GM19395 (cell line): ENCODE results near the gene MRPL18.
"Not testable (repeated sequence)": the region's sequence is repeated elsewhere in the genome, so short reads cannot be mapped to it uniquely, and the experiment has no call there.

ENCODE experiments used
- ATAC-seq: cut with Tn5 transposase; IDR thresholded peaks from one replicate; pipeline ENCODE4 v1.9.1; 2021; ENCODE audit warnings: mild to moderate bottlenecking, moderate library complexity; ENCODE audit not compliant: unreplicated experiment

The MRPL18 gene

DNA sequence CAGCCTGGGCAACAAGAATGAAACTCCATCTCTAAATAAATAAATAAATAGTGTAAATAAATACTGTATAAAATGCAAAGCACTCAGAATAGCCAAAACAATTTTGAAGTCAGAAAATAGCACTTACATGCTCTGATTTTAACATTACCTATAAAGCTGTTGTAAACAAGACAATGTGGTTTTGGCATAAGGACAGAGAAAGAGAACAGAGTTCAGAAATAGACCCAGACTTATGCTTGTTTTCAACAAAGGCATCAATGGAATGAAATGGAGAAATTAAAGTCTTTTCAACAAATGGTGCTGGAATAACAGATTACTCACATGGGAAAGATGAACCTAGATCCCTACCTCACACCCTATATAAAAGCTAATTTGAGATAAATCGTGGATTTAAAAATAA, 18.1 kb upstream of the MRPL18 start:
- no peak for ATAC-seq

DNA sequence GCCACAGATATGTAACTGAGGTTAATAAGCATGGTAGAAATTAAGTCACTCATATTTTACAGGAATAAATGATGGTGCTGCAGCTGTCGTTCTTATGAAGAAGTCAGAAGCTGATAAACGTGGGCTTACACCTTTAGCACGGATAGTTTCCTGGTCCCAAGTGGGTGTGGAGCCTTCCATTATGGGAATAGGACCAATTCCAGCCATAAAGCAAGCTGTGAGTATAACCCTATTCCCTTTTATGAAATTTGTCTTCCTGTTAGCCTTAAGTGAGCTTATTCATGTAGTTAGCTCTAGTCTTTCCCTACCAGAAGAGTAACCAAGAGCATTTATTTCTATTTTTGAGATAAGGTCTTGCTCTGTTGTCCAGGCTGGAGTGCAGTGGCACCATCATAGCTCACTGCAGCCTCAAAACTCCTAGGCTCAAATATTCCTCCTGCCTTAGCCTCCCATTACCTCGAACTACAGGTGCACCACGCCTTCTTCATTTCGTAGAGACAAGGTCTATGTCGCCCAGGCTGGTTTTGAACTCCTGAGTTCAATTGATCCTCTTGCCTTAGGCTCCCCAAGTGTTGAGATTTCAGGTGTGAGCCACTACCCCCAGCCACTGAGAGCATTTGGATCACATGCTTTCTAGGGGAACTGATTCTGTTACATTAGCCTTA, 12.9 kb upstream of the MRPL18 start:
- ATAC-seq: no peak

DNA sequence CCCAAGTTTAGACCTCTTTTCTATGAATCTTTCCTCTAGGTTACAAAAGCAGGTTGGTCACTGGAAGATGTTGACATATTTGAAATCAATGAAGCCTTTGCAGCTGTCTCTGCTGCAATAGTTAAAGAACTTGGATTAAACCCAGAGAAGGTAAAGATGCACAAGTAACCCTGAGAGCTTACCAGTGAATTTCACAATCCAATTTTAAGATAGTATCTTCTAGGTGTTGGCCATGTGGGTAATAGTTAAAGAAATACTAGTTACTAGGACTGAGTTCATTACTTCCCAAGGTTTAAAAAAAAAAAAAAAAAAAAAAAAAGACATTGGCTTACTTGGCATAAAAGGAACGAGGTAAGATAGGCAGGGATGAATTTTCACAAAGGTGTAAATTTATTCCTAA, 12.1 kb upstream of the MRPL18 start:
- ATAC-seq: no peak

DNA sequence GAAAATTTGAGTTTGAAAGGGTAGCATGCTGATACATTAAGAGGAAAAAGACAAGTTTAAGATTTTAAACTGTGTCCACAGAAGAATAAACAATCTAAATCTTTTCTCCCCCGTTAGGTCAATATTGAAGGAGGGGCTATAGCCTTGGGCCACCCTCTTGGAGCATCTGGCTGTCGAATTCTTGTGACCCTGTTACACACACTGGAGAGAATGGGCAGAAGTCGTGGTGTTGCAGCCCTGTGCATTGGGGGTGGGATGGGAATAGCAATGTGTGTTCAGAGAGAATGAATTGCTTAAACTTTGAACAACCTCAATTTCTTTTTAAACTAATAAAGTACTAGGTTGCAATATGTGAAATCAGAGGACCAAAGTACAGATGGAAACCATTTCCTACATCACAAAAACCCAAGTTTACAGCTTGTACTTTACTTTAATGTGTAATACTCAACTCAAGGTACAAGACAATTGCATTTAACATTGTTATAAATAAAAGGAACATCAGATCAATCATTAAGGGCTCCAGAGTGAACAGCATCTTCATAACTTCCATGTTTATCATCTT, 11.6 kb upstream of the MRPL18 start:
- ATAC-seq: no peak

DNA sequence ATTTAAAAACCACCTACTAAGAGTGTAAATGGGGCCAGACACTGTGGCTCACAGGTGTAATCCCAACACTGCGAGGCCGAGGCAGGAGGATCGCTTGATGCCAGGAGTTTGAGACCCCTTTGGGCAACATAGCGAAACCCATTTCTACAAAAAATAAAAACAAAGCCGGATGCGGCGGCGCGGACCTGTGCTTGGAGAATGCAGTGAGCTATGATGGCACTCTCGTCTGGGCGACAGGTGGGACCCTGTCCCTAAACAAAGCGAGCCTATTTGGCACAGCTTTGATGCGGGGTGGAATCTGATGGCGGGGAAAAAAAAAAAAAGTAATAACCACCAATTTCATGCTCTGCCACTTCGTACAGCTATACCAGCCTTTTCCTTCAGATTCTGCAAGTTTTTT, 2.0 kb upstream of the MRPL18 start:
- ATAC-seq: no peak

DNA sequence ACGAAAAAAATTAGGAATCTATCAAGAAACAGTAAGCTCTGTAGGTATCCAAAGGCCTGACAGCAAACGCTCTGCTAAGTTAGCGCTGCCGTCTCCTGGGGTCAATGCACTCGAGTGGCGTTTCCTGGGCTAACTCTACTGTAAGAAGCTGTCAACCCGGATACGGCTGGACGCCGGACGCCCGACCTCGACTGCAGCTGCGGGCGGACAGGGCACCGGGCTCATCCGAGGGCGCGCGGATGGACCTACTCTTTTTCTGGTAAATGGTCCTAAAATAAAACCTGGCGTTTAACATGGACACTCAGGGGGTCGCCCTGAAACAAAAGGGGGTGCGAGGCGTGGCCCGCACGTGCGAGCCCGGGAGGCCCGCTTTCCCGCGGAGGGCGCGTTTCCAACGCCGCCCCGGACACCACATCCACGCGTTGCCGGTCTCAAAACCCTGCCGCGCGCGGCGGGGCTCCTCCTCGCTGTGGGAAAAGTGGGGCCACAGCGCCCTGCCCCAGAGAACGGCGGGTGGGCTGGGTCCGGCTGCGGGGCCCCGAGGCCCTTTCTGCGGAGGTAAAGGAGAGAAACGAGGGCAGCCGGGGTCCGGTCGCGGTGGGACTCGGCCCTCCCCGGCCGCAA, 1.4 kb upstream of the MRPL18 start:
- ATAC-seq: peak; percentile 8

DNA sequence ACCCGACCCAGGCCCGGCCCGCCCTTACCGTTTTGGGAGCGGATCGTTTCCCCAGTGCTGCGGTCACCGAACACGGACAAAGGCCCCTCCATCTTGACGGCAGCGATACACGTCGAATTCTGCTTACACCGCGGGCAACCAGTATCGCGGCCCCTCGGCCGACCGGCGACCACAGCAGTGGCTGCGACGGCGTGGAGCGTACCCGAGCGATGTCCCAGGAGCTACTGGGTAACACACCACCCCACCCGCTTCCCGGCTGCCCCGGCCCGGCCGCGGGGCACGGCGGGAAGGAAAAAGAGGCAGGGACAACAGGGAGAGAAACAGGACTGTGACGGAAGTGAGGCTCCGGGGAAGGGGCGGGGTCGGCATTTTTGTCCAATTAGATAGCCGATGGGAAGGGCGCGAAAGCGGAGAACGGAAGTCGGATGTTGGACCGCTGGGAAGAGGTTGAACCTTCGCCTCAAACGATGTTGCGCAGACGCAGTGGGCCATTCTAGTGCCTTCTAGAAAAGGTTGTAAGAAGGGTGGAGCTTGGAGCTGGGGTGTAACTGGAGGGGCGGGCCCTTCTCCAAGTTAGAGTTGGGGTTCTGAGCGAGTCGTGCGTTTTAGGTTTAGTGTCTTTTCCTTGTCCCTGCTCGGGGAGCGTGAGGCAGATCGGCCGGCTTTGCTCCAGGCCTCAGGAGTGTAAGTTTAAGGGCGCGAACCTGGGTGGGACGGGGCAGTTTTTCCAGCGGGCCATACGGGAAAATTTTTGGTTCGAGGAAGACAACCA, 704 bp upstream of the MRPL18 start, which contains the start of gene TCP1:
Gene TCP1, minus strand, starts transcription at position 226 of the 772 bp plus-strand sequence. Its CDS starts 134 bp downstream, at position 92.
- peak; percentile 78 for ATAC-seq

DNA sequence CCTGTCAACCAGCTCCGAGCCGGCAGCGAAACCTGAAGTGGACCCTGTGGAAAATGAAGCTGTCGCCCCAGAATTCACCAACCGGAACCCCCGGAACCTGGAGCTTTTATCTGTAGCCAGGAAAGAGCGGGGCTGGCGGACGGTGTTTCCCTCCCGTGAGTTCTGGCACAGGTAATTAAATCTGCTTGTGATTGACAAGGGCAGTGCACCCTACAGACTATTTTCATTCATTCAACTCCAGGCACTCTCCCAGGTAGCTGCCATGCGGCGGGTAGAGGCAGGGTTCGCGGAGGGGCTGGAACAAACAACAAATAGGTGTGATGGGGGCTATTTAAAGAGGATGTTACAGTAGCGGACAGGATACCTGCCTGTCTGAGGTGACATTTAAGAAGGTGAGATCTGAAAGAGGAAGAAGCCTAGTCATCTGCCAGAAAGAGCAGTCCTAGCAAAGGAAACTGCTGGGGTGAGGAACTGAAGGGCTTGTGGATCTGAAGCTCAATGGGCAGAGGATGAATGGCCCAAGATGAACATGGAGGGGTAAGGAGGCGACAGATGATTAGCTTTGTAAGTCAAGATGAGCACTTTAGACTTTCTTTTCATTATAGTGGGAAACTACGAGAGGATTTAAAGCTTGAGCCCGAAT, 810 bp downstream of the MRPL18 start:
- ATAC-seq: no peak

DNA sequence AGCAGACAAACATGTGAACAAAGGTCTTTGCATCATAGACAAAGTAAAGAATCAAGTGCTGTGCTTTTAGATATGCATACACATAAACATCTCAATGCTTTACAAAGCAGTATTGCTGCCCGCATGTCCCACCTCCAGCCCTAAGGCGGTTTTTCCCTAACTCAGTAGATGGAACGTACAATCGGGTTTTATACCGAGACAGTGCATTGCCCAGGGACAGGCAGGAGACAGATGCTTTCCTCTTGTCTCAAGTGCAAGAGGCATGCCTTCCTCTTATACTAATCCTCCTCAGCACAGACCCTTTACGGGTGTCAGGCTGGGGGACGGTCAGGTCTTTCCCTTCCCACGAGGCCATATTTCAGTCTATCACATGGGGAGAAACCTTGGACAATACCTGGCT, 4.7 kb downstream of the MRPL18 start:
- not testable (repeated sequence) for ATAC-seq

DNA sequence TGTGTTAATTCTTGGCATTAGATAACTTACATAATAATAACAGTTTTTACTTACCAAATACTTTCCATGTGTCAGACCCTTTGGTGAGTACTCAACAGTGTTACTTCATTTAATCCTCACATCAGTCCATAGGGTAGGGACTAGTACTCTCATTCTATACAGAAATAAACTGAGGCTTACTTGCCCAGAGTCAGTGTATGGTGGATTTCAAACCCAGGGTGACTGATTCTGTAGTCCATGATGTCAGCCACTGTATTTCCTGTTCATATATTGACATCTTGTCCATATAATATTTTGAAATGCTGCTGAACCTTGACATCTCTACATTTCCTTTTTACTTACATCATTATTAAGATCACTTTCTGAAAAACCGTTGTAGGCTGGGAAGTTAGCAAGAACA, 7.3 kb downstream of the MRPL18 start:
- no peak for ATAC-seq

DNA sequence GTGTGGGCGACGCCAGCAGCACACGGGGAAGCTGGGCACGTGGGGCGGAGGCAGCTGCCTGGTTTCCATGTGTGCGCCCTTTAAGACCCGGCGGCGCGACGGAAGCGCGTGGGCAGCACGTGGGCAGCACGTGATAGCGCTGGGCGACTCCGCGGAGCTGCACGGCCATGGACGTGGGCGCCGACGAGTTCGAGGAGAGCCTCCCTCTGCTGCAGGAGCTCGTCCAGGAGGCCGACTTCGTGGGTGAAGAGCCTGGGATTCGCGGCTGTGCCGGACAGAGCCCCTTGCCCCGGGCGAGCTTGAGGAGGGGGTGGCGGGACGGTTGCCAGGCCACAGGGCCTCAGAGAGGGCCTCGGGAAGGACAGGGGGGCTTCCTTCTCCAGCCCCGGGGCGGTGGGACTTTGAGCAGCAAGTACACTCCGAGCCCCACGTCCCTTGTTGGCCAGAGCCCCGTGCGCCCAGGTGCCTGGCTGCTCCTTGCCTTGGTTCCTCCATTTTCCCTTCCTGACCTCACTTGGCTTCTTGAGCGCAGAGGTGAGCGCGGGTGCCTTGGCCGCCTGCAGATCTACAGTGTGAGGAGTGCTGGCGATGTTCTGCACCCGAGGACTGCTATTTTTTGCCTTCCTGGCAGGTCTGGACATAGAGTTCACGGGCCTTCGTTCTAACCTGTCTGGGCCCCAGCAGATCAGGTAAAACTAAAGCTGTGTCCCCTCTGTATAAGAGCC, 10.0 kb downstream of the MRPL18 start, which contains the start of gene PNLDC1:
Gene PNLDC1, plus strand, starts transcription at position 136 of the 725 bp plus-strand sequence. Its CDS starts 32 bp downstream, at position 168.
- no peak for ATAC-seq

DNA sequence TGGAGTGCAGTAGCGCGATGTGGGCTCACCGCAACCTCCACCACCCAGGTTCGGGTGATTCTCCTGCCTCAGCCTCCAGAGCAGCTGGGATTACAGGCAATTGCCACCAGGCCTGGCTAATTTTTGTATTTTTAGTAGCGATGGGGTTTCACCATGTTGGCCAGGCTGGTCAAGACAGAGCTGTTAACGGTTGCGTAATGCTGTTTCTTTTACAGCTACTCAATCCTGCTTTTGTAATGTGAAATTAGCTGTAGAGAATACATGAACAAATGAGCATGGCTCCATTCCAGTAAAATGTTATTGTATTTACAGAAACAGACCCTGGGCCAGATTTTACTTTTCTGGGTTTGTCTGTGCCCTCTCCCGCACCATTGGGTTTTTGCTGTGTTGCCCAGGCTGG, 11.7 kb downstream of the MRPL18 start:
- no peak for ATAC-seq

DNA sequence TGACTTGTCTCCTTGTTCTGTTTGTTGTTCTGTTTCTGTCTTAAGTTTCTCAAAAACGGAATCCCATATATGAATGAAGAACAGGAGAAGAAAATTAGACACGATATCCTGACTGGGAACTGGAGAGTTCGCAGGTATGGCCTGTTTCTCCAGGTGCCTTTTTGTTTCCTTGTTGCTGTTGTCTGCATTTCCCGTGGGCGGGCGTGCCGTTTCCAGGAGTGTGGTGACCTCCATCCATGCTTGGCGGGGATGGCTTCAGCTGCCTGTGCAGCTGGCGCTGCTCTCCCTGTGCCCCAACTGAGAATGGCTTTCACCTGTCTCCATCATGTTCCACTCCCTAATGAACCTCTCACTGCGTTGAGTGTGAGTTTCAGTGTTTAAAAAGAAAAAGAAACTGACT, 14.2 kb downstream of the MRPL18 start:
- no peak for ATAC-seq

DNA sequence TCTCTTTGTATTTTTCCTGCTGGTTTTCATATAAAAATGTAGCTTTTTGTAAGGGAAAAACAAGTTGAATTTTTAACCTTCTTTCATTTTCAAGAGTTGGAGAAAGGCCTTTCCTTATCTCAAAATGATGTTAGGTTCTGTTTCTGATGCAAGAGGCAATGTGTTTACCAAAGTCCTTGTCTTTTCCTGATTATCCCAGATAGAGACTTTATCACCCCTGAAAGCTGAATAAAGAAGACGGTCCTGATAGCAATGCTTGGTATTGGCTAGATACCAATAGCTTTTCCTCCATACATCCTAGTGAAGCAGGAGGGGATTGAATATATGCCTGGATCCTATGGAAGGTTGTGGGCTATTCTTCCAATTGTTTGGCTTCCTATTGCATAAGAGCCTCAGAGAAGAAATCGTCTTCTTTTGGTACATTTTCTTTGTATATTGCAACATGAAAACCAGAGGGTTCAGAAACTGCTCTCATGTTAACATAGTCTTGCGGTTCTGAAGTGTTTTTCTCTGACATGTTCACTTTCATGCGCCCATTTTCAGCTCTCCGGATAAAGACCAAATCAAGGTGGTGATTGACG, 15.3 kb downstream of the MRPL18 start:
- ATAC-seq: no peak

DNA sequence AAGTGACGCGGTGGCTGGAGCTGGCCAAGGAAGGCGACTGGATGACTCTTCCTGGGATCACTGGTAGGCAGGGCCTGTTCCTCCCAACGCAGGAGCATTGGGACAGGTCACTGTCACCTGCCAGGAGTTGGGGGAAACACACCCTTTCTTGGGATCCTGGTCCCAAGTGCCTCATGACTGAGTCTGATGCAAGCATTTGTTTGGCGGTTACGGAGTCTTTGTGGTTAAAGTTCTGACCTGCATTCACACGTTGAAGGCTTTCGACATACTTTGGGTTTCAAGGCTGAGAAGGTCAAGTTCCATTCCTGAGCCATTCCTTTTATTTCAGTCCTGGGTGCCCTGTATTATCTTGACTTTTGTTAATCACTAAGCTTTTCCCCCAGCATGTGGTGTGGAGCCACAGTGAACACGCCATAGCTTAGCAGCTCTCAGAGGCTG, 15.8 kb downstream of the MRPL18 start:
- ATAC-seq: no peak

DNA sequence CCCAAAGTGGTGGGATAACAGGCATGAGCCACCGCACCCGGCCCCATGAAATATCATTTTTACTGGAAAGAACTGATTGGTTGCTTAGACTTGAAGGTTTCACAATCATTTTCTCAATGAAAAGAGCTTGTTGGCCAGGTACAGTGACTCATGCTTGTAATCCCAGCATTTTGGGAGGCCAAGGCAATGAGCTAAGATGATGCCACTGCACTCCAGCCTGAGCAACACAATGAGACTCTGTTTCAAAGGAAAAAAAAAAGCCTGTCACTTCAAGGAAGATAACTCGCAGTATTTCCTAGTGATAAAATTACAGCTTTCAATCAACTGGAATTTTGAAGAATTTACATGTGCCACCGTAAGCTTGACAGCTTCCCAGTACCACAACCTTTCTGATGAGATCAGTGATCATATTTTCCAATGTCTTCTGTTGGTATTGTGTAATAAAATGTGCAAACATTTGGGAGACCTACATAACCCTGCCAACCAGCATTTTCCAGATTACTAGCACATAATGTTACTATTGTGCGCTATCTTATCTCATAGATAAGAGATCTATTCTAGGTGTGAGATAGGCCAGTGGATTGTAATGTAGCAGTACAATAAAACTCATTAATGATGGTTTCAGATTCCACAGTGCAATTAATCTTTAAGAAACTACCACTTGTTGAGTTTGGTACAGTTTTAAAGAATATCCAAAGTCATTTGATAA, 17.0 kb downstream of the MRPL18 start:
- ATAC-seq: no peak

DNA sequence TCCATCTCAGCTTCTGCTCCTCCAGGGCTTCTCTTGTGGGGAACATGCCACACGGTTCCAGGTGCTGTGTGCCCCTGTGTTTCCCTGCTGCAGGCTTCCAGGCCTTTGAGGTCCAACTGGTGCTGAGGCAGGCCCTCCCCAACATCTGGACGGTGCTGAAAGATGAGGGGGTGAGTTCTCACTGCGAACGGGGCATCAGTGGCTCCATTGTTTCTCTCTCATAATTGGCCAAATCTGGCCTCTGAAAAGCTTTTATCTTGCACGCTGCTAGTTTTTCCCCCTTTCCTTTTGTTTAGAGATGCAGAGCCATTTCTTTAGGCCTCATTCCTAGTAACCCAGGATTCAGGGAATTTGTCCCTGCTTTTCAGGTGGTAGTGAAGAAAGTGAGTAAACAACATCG, 18.4 kb downstream of the MRPL18 start:
- ATAC-seq: no peak

DNA sequence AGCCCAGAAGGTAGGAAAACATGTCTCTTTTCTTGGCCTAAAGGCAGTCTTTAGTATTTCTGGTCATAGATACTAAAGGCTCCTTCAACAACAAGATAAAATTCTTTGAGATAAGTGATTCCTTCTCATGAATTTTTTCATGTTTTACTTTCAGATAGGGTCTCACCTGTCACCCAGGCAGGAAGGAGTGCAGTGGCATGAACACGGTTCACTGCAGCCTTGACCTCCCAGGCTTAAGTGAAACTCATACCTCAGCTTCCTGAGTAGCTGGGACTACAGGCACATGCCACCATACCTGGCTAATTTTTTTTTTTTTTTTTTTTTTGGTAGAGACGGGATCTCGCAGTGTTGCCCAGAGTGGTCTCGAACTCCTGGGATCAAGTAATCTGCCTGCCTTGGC, 18.9 kb downstream of the MRPL18 start:
- ATAC-seq: no peak

DNA sequence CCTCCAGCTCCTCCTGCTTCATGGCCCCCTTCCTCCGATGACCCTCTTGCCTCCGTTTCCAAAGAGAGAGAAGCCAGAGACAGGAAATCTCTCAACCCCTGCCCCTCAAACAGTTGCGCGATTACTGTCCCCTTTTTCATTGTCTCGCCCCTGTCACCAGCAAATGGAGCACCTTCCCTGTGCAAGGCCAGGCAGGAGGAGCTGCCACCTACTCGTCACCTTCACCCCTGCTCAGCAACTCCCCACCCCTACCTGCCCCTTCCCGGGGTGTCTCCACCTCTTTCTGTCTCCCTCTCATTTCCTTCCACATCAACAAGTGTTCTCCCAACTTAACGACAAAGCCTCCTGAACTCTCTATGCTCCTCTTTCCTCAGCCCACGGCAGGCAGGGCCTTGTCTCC, 23.5 kb downstream of the MRPL18 start:
- ATAC-seq: no peak
